Liver (tissue), 9 donors: ENCODE results near the gene SLC25A52. TPM values are rescaled to one million over a fixed set of nuclear protein-coding genes. Genes with fewer than 3 reads are reported as not detected.
"Not testable (repeated sequence)": the region's sequence is repeated elsewhere in the genome, so short reads cannot be mapped to it uniquely, and the experiment has no call there.

Experiments
- DNase-seq: peaks from one replicate; pipeline ENCODE4 v3.0.0-alpha.2; 2017; ENCODE audit warnings: low spot score
- H3K27ac ChIP-seq, 2 donors: one replicate each; pipeline ENCODE4 v1.7.0; 2013; ENCODE audit warnings: inconsistent platforms in 2 of 2, low read length in 2 of 2, control low read depth in 1 of 2, low read depth in 1 of 2, mild to moderate bottlenecking in 1 of 2
- H3K27me3 ChIP-seq, 4 donors: one replicate each; pipeline versions ENCODE4 v1.6.1 to v1.7.0; 2013; ENCODE audit warnings: low read length in 3 of 4, inconsistent platforms in 1 of 4, mild to moderate bottlenecking in 1 of 4, moderate library complexity in 1 of 4; ENCODE audit not compliant: control insufficient read depth in 4 of 4, insufficient read depth in 4 of 4
- H3K36me3 ChIP-seq, 4 donors: one replicate each; pipeline versions ENCODE4 v1.6.1 to v1.7.0; 2013; ENCODE audit warnings: low read length in 3 of 4, mild to moderate bottlenecking in 3 of 4, low read depth in 1 of 4, moderate library complexity in 1 of 4; ENCODE audit not compliant: control insufficient read depth in 4 of 4, insufficient read depth in 3 of 4
- H3K4me1 ChIP-seq, 4 donors: one replicate each; pipeline versions ENCODE4 v1.6.1 to v1.7.0; 2013; ENCODE audit warnings: low read length in 3 of 4, mild to moderate bottlenecking in 3 of 4, moderate library complexity in 1 of 4; ENCODE audit not compliant: control insufficient read depth in 4 of 4, insufficient read depth in 4 of 4
- H3K4me3 ChIP-seq, 3 donors: one replicate each; pipeline versions ENCODE4 v1.6.1 to v1.7.0; 2013; ENCODE audit warnings: low read length in 3 of 3, control low read depth in 1 of 3, low read depth in 1 of 3, mild to moderate bottlenecking in 1 of 3
- H3K9ac ChIP-seq, 2 donors: one replicate each; pipeline ENCODE4 v1.7.0; 2013; ENCODE audit warnings: low read length in 2 of 2, mild to moderate bottlenecking in 2 of 2, moderate library complexity in 2 of 2, control low read depth in 1 of 2, low read depth in 1 of 2
- H3K9me3 ChIP-seq, 4 donors: one replicate each; pipeline versions ENCODE4 v1.6.1 to v1.7.0; 2013; ENCODE audit warnings: low read length in 3 of 4; ENCODE audit not compliant: control insufficient read depth in 4 of 4
- EGR1 ChIP-seq, 2 donors: IDR thresholded peaks; 2 replicates each; pipeline ENCODE4 v1.6.1; 2016 to 2018; ENCODE audit warnings: antibody characterized with exemption in 2 of 2, low read depth in 2 of 2
- FOXA1 ChIP-seq: IDR thresholded peaks from 2 replicates; pipeline ENCODE4 v1.6.1; 2016; ENCODE audit warnings: antibody characterized with exemption
- GABPA ChIP-seq, 2 donors: IDR thresholded peaks in 1 of 2; conservative IDR thresholded peaks in 1 of 2; 2 replicates each; pipeline ENCODE4 v1.6.1; 2016; ENCODE audit warnings: antibody characterized with exemption in 2 of 2, mild to moderate bottlenecking in 1 of 2, moderate library complexity in 1 of 2
- HNF4A ChIP-seq, 2 donors: conservative IDR thresholded peaks; 2 replicates each; pipeline ENCODE4 v1.6.1; 2016; ENCODE audit warnings: antibody characterized with exemption in 2 of 2, mild to moderate bottlenecking in 2 of 2
- JUND ChIP-seq, 2 donors: IDR thresholded peaks; 2 replicates each; pipeline ENCODE4 v1.6.1; 2016; ENCODE audit warnings: antibody characterized with exemption in 2 of 2
- NR2F2 ChIP-seq: IDR thresholded peaks from 2 replicates; pipeline ENCODE4 v1.6.1; 2016; ENCODE audit warnings: antibody characterized with exemption
- RAD21 ChIP-seq, 2 donors: IDR thresholded peaks; 2 replicates each; pipeline ENCODE4 v1.6.1; 2016; ENCODE audit warnings: antibody characterized with exemption in 2 of 2, mild to moderate bottlenecking in 2 of 2
- RXRA ChIP-seq, 2 donors: IDR thresholded peaks; 2 replicates each; pipeline ENCODE4 v1.6.1; 2017 to 2018; ENCODE audit warnings: antibody characterized with exemption in 2 of 2, mild to moderate bottlenecking in 1 of 2
- SP1 ChIP-seq: IDR thresholded peaks from 2 replicates; pipeline ENCODE4 v1.6.1; 2018; ENCODE audit warnings: antibody characterized with exemption, mild to moderate bottlenecking
- YY1 ChIP-seq: IDR thresholded peaks from 2 replicates; pipeline ENCODE4 v1.6.1; 2016; ENCODE audit warnings: antibody characterized with exemption, mild to moderate bottlenecking
- WGBS: extraction: QIAGEN DNeasy Blood & Tissue Kit; methylation state at CpG from one replicate; pipeline ENCODE4 v1.1.7; 2013; 5-methylcytosine and 5-hydroxymethylcytosine counted together
- polyA plus RNA-seq, 2 donors: library from polyadenylated mRNA; stranded (reverse) in 1 of 2; unstranded in 1 of 2; fragments of 200-250 nt in 1 of 2; fragments of >200 nt in 1 of 2; fragmentation: Nextera tagmentation in 1 of 2; extraction: Ambion mirVana in 1 of 2; gene quantifications; one replicate each; pipeline versions ENCODE4 v1.2.1 to v1.2.3, GENCODE V29; 2013 to 2015
- total RNA-seq, 2 donors: library from RNA; depleted of rRNA; stranded (reverse); fragments of >200 nt; gene quantifications; one replicate each; pipeline ENCODE4 v1.2.3, GENCODE V29; 2014
- TF ChIP-seq, protein P1 (sequence below): IDR thresholded peaks from 2 replicates; pipeline ENCODE4 v1.6.1; 2016; ENCODE audit warnings: antibody characterized with exemption
- TF ChIP-seq, protein P2 (sequence below): IDR thresholded peaks from 2 replicates; pipeline ENCODE4 v1.6.1; 2016; ENCODE audit warnings: antibody characterized with exemption, mild to moderate bottlenecking
- TF ChIP-seq, protein P3 (sequence below): IDR thresholded peaks from 2 replicates; pipeline ENCODE4 v1.6.1; 2016; ENCODE audit warnings: antibody characterized with exemption
- TF ChIP-seq, protein P4 (sequence below): fragments of 150-350 bp; IDR thresholded peaks from 2 replicates; pipeline ENCODE4 v1.5.1; 2017; ENCODE audit warnings: improper control_type of control experiment, low read depth, low read length; ENCODE audit not compliant: missing input control
- donor health status: healthy.
- donor health status: healthy.
- donor health status: healthy.
- donor health status: healthy.
- donor health status: healthy.

The SLC25A52 gene, protein sequence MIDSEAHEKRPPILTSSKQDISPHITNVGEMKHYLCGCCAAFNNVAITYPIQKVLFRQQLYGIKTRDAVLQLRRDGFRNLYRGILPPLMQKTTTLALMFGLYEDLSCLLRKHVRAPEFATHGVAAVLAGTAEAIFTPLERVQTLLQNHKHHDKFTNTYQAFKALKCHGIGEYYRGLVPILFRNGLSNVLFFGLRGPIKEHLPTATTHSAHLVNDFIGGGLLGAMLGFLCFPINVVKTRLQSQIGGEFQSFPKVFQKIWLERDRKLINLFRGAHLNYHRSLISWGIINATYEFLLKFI
- total RNA-seq: under 1 TPM; 0.14 to 0.17 TPM
- polyA plus RNA-seq: not detected

DNA sequence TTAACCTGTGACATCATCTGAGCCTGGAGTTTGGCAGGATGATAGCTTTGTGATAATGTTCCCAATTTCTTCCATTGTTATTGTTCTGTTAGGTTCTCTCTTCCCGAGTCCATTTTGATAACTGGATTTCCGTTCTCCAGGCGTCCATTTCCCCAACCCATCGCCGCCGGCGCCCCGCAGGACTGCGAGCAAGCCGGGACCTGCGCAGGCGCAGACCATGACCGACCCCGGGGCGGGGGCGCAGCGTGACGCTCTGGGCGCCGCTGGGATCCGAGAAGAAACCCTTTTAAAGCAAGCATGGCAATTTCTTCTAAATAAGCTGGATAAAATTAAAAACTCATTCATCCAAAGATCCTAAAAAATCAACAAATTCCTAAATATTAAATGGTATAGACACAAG, at the start of gene SLC25A52:
SLC25A52 (minus strand) TSS at position 186 of the 400 bp plus-strand sequence. CDS start 219 bp downstream, outside the sequence.
- Histone ChIP-seq H3K27ac (no peak within 1 kb of the TSS), H3K4me3 (no peak within 1 kb of the TSS), H3K9ac (no peak within 1 kb of the TSS), H3K4me1 (no peaks in the 10 kb centered on the region), H3K36me3 (no peaks in the 10 kb centered on the region), H3K9me3 (no peaks in the 10 kb centered on the region), H3K27me3 (no peaks in the 10 kb centered on the region)
- no peak for DNase-seq
- 87% methylated on average over 21 of the region's 21 CpGs for WGBS
- TF ChIP-seq EGR1 (IDR thresholded peaks at IDR 0.05; ENCODE audit: low read depth in 2 of 2) (no peak), HNF4A (conservative IDR thresholded peaks at IDR 0.05) (no peak), SP1 (no peak)
- TF ChIP-seq, protein P1, sequence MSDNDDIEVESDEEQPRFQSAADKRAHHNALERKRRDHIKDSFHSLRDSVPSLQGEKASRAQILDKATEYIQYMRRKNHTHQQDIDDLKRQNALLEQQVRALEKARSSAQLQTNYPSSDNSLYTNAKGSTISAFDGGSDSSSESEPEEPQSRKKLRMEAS: no peak

DNA sequence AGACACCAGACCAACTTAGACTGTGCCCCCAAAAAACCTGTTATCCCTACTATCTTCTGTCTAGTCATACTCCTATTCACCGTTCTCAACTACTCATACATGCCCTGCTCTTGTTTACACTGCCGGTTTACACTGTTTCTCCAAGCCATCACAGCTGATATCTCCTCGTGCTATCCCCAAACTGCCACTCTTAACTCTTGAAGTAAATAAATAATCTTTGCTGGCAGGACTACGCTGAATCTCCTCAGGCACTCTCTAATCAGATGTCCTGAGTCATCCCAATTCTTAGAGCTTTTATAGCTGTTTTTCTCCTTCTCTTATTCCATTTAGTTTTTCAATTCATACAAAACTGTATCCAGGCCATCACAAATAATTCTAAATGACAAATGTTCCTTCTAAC, 48.4 kb upstream of the SLC25A52 start:
- DNase-seq, H3K36me3 ChIP-seq, H3K9me3 ChIP-seq, H3K27me3 ChIP-seq, H3K4me1 ChIP-seq, H3K9ac ChIP-seq, H3K4me3 ChIP-seq, H3K27ac ChIP-seq: not testable (repeated sequence)
- WGBS: 76% methylated on average over 3 of the region's 4 CpGs

DNA sequence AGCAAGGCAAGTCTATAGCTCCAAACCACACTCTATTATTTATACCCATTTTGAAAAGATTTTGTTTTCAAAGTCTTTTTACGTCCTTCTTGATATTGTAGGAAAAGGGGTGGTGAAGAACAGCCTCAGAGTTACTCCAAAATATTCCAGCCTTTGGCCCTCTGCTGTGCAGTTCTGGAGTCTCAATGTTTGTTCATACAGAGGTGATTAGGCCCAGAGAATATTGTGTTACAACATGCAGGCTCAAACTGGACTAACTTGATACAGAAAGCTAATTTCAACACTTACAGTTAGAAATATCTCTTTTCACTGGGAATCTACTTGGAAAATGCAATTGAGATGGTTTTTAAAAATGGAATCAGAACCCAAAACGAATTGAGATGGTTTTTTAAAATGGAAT, 40.4 kb upstream of the SLC25A52 start:
- TF ChIP-seq RAD21 (IDR thresholded peaks at IDR 0.05): peak; percentile 38 to 59
- TF ChIP-seq, protein P2, sequence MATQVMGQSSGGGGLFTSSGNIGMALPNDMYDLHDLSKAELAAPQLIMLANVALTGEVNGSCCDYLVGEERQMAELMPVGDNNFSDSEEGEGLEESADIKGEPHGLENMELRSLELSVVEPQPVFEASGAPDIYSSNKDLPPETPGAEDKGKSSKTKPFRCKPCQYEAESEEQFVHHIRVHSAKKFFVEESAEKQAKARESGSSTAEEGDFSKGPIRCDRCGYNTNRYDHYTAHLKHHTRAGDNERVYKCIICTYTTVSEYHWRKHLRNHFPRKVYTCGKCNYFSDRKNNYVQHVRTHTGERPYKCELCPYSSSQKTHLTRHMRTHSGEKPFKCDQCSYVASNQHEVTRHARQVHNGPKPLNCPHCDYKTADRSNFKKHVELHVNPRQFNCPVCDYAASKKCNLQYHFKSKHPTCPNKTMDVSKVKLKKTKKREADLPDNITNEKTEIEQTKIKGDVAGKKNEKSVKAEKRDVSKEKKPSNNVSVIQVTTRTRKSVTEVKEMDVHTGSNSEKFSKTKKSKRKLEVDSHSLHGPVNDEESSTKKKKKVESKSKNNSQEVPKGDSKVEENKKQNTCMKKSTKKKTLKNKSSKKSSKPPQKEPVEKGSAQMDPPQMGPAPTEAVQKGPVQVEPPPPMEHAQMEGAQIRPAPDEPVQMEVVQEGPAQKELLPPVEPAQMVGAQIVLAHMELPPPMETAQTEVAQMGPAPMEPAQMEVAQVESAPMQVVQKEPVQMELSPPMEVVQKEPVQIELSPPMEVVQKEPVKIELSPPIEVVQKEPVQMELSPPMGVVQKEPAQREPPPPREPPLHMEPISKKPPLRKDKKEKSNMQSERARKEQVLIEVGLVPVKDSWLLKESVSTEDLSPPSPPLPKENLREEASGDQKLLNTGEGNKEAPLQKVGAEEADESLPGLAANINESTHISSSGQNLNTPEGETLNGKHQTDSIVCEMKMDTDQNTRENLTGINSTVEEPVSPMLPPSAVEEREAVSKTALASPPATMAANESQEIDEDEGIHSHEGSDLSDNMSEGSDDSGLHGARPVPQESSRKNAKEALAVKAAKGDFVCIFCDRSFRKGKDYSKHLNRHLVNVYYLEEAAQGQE: no peak
- TF ChIP-seq, protein P3, sequence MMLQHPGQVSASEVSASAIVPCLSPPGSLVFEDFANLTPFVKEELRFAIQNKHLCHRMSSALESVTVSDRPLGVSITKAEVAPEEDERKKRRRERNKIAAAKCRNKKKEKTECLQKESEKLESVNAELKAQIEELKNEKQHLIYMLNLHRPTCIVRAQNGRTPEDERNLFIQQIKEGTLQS: peak; percentile 28
- peak in 1 of 2 donors; percentile 37 for TF ChIP-seq RXRA (IDR thresholded peaks at IDR 0.05)
- TF ChIP-seq NR2F2: no peak
- peak; percentile 38 for TF ChIP-seq SP1
- TF ChIP-seq, protein P4, sequence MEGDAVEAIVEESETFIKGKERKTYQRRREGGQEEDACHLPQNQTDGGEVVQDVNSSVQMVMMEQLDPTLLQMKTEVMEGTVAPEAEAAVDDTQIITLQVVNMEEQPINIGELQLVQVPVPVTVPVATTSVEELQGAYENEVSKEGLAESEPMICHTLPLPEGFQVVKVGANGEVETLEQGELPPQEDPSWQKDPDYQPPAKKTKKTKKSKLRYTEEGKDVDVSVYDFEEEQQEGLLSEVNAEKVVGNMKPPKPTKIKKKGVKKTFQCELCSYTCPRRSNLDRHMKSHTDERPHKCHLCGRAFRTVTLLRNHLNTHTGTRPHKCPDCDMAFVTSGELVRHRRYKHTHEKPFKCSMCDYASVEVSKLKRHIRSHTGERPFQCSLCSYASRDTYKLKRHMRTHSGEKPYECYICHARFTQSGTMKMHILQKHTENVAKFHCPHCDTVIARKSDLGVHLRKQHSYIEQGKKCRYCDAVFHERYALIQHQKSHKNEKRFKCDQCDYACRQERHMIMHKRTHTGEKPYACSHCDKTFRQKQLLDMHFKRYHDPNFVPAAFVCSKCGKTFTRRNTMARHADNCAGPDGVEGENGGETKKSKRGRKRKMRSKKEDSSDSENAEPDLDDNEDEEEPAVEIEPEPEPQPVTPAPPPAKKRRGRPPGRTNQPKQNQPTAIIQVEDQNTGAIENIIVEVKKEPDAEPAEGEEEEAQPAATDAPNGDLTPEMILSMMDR: peak; percentile 12
- peak; percentile 31 for TF ChIP-seq YY1
- peak; percentile 18 for TF ChIP-seq FOXA1
- TF ChIP-seq HNF4A (conservative IDR thresholded peaks at IDR 0.05): peak; percentile 59 to 62
- TF ChIP-seq JUND (IDR thresholded peaks at IDR 0.05): peak; percentile 24 to 32
- TF ChIP-seq GABPA (IDR thresholded peaks at IDR 0.05 in 1 of 2, conservative IDR thresholded peaks at IDR 0.05 in 1 of 2): no peak

DNA sequence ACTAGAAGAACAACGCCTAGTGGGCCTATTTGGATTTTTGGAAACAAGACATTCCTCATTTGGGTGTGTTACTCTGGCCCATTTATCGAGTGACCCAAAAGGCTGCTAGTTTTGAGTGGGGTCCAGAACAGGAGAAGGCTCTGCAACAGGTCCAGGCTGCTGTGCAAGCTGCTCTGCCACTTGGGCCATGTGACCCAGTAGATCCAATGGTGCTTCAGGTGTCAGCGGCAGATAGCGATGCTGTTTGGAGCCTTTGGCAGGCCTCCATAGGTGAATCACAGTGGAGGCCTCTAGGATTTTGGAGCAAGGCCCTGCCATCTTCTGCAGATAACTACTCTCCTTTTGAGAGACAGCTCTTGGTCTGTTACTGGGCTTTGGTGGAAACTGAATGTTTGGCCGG, 38.6 kb upstream of the SLC25A52 start:
- H3K4me1 ChIP-seq: peaks cover 0 to 20% (median 15%) of the 10 kb centered on the region in 4 donors
- 96% methylated on average over 5 of the region's 5 CpGs for WGBS

More for the DNA sequence above, 40.4 kb upstream of the SLC25A52 start:
- Histone ChIP-seq H3K36me3 (no peaks in the 10 kb centered on the region), H3K9me3 (no peaks in the 10 kb centered on the region), H3K4me3 (no peak overlapping the region), H3K27me3 (no peaks in the 10 kb centered on the region), H3K9ac (no peak overlapping the region), H3K27ac (no peak overlapping the region), H3K4me1 (peaks cover 0 to 20% (median 15%) of the 10 kb centered on the region in 4 donors)
- DNase-seq: no peak
- WGBS: 46% methylated on average over 2 of the region's 2 CpGs

More for the DNA sequence above, 38.6 kb upstream of the SLC25A52 start:
- not testable (repeated sequence) for H3K36me3 ChIP-seq, H3K27ac ChIP-seq, DNase-seq, H3K9me3 ChIP-seq, H3K9ac ChIP-seq, H3K4me3 ChIP-seq, H3K27me3 ChIP-seq
